Measurements from ENCODE around the gene POLD1.

DNA sequence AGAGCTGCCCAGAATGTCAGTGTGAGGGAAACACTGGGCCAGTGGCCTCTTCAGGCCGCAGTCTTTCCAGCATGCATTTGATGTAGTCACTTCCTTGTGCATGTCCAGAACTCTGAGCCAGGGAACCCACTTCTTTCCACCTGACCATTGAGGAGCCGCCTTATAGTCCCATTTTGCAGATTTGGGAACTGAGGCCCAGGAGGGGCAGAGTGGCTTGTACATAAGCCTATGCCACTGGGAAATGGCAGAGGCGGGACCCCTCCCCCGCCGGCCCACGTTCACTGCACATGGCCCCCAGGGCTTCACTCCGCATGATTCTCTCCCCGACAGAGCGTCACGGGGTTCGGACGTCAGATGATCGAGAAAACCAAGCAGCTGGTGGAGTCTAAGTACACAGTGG, 28.9 kb downstream of the POLD1 start:
- TF ChIP-seq, protein P1, sequence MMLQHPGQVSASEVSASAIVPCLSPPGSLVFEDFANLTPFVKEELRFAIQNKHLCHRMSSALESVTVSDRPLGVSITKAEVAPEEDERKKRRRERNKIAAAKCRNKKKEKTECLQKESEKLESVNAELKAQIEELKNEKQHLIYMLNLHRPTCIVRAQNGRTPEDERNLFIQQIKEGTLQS (IDR thresholded peaks at IDR 0.05), result no peak
- TF ChIP-seq, protein P2, sequence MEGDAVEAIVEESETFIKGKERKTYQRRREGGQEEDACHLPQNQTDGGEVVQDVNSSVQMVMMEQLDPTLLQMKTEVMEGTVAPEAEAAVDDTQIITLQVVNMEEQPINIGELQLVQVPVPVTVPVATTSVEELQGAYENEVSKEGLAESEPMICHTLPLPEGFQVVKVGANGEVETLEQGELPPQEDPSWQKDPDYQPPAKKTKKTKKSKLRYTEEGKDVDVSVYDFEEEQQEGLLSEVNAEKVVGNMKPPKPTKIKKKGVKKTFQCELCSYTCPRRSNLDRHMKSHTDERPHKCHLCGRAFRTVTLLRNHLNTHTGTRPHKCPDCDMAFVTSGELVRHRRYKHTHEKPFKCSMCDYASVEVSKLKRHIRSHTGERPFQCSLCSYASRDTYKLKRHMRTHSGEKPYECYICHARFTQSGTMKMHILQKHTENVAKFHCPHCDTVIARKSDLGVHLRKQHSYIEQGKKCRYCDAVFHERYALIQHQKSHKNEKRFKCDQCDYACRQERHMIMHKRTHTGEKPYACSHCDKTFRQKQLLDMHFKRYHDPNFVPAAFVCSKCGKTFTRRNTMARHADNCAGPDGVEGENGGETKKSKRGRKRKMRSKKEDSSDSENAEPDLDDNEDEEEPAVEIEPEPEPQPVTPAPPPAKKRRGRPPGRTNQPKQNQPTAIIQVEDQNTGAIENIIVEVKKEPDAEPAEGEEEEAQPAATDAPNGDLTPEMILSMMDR (IDR thresholded peaks at IDR 0.05; ENCODE audit: low read depth, low read length, missing input control), result no peak
- TF ChIP-seq, protein P3, sequence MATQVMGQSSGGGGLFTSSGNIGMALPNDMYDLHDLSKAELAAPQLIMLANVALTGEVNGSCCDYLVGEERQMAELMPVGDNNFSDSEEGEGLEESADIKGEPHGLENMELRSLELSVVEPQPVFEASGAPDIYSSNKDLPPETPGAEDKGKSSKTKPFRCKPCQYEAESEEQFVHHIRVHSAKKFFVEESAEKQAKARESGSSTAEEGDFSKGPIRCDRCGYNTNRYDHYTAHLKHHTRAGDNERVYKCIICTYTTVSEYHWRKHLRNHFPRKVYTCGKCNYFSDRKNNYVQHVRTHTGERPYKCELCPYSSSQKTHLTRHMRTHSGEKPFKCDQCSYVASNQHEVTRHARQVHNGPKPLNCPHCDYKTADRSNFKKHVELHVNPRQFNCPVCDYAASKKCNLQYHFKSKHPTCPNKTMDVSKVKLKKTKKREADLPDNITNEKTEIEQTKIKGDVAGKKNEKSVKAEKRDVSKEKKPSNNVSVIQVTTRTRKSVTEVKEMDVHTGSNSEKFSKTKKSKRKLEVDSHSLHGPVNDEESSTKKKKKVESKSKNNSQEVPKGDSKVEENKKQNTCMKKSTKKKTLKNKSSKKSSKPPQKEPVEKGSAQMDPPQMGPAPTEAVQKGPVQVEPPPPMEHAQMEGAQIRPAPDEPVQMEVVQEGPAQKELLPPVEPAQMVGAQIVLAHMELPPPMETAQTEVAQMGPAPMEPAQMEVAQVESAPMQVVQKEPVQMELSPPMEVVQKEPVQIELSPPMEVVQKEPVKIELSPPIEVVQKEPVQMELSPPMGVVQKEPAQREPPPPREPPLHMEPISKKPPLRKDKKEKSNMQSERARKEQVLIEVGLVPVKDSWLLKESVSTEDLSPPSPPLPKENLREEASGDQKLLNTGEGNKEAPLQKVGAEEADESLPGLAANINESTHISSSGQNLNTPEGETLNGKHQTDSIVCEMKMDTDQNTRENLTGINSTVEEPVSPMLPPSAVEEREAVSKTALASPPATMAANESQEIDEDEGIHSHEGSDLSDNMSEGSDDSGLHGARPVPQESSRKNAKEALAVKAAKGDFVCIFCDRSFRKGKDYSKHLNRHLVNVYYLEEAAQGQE (IDR thresholded peaks at IDR 0.05), result no peak
- no peak for TF ChIP-seq JUND (IDR thresholded peaks at IDR 0.05)
- TF ChIP-seq RAD21 (IDR thresholded peaks at IDR 0.05), result no peak
- no peak for TF ChIP-seq YY1 (IDR thresholded peaks at IDR 0.05)
- no peak for TF ChIP-seq TAF1 (conservative IDR thresholded peaks at IDR 0.05)

All from liver (tissue), 3 donors.